HEK293 (cell line): Measurements from ENCODE around the gene HOTAIR.

Experiments used
- BCL11B ChIP-seq: fragments of 450-650 bp; formaldehyde crosslinking; IDR thresholded peaks from 2 replicates; pipeline ENCODE4 v1.5.1; 2016; ENCODE audit warnings: low read depth, missing biosample characterization, missing genetic modification characterization
- HOXD13 ChIP-seq: sonication (generic); formaldehyde crosslinking; IDR thresholded peaks from 2 replicates; pipeline ENCODE4 v1.8.0; 2022; ENCODE audit warnings: missing genetic modification reagents, borderline replicate concordance
- MYNN ChIP-seq: fragments of 450-650 bp; formaldehyde crosslinking; IDR thresholded peaks from 2 replicates; pipeline ENCODE4 v1.5.1; 2016; ENCODE audit warnings: missing biosample characterization, missing genetic modification characterization, borderline replicate concordance
- SP7 ChIP-seq: fragments of 450-650 bp; formaldehyde crosslinking; IDR thresholded peaks from 2 replicates; pipeline ENCODE4 v1.5.1; 2016; ENCODE audit warnings: missing biosample characterization, missing genetic modification characterization
- ZBTB21 ChIP-seq: fragments of 450-650 bp; formaldehyde crosslinking; IDR thresholded peaks from 2 replicates; pipeline ENCODE4 v1.5.1; 2017; ENCODE audit warnings: missing biosample characterization, missing genetic modification characterization
- ZFHX2 ChIP-seq: fragments of 450-650 bp; formaldehyde crosslinking; conservative IDR thresholded peaks from 2 replicates; pipeline ENCODE4 v1.5.1; 2016; ENCODE audit warnings: missing biosample characterization, missing genetic modification characterization
- ZFP41 ChIP-seq: fragments of 450-650 bp; formaldehyde crosslinking; IDR thresholded peaks from 2 replicates; pipeline ENCODE4 v1.5.1; 2016; ENCODE audit warnings: missing biosample characterization, missing genetic modification characterization, borderline replicate concordance
- ZNF121 ChIP-seq: fragments of 450-650 bp; formaldehyde crosslinking; IDR thresholded peaks from 2 replicates; pipeline ENCODE4 v1.5.1; 2016; ENCODE audit warnings: missing biosample characterization, missing genetic modification characterization
- ZNF184 ChIP-seq: fragments of 450-650 bp; IDR thresholded peaks from 2 replicates; pipeline ENCODE4 v1.5.1; 2018; ENCODE audit warnings: missing biosample characterization, mild to moderate bottlenecking, missing genetic modification characterization
- ZNF211 ChIP-seq: fragments of 450-650 bp; formaldehyde crosslinking; IDR thresholded peaks from 2 replicates; pipeline ENCODE4 v1.5.1; 2016; ENCODE audit warnings: low read depth, missing biosample characterization, missing genetic modification characterization
- ZNF24 ChIP-seq: fragments of 450-650 bp; formaldehyde crosslinking; IDR thresholded peaks from 2 replicates; pipeline ENCODE4 v1.5.1; 2016; ENCODE audit warnings: missing biosample characterization, missing genetic modification characterization
- ZNF274 ChIP-seq, 2 experiments: fragments of 200-500 bp in 1 of 2; fragments of 450-650 bp in 1 of 2; sonication (Bioruptor generic) in 1 of 2; formaldehyde crosslinking in 1 of 2; IDR thresholded peaks; 2 replicates each; pipeline versions ENCODE4 v1.5.1 to v1.6.1; 2014 to 2016; ENCODE audit warnings: borderline replicate concordance in 1 of 2, inconsistent platforms in 1 of 2, low read length in 1 of 2, missing biosample characterization in 1 of 2, missing genetic modification characterization in 1 of 2
- ZNF302 ChIP-seq: fragments of 450-650 bp; formaldehyde crosslinking; IDR thresholded peaks from 2 replicates; pipeline ENCODE4 v1.5.1; 2016; ENCODE audit warnings: missing biosample characterization, missing genetic modification characterization, low read depth
- ZNF394 ChIP-seq: fragments of 450-650 bp; formaldehyde crosslinking; IDR thresholded peaks from 2 replicates; pipeline ENCODE4 v1.5.1; 2016; ENCODE audit warnings: missing biosample characterization, missing genetic modification characterization, mild to moderate bottlenecking, moderate library complexity, borderline replicate concordance
- ZNF670 ChIP-seq: fragments of 450-650 bp; formaldehyde crosslinking; IDR thresholded peaks from 2 replicates; pipeline ENCODE4 v1.5.1; 2016; ENCODE audit warnings: missing biosample characterization, missing genetic modification characterization, low read depth
- ZXDB ChIP-seq: fragments of 450-650 bp; formaldehyde crosslinking; IDR thresholded peaks from 2 replicates; pipeline ENCODE4 v1.5.1; 2016; ENCODE audit warnings: missing biosample characterization, missing genetic modification characterization
- TF ChIP-seq, protein P1 (sequence below): fragments of 450-650 bp; formaldehyde crosslinking; optimal IDR thresholded peaks from 2 replicates; pipeline ENCODE3; 2016; ENCODE audit warnings: missing biosample characterization, mild to moderate bottlenecking, missing genetic modification characterization
- TF ChIP-seq, protein P2 (sequence below): fragments of 450-650 bp; formaldehyde crosslinking; IDR thresholded peaks from 2 replicates; pipeline ENCODE4 v1.5.1; 2017; ENCODE audit warnings: missing biosample characterization, missing genetic modification characterization
- TF ChIP-seq, protein P3 (sequence below): IDR thresholded peaks from 2 replicates; pipeline ENCODE4 v1.6.1; 2011; ENCODE audit warnings: mild to moderate bottlenecking, low read depth, low read length, borderline replicate concordance
- TF ChIP-seq, protein P4 (sequence below): fragments of 450-650 bp; formaldehyde crosslinking; IDR thresholded peaks from 2 replicates; pipeline ENCODE4 v1.5.1; 2016; ENCODE audit warnings: missing biosample characterization, missing genetic modification characterization
- TF ChIP-seq, protein P5 (sequence below): fragments of 450-650 bp; formaldehyde crosslinking; IDR thresholded peaks from 2 replicates; pipeline ENCODE4 v1.5.1; 2017; ENCODE audit warnings: missing biosample characterization, missing genetic modification characterization
- TF ChIP-seq, protein P6 (sequence below): fragments of 450-650 bp; formaldehyde crosslinking; IDR thresholded peaks from 2 replicates; pipeline ENCODE4 v1.5.1; 2016; ENCODE audit warnings: missing biosample characterization, missing genetic modification characterization
- TF ChIP-seq, protein P7 (sequence below): fragments of 450-650 bp; formaldehyde crosslinking; IDR thresholded peaks from 2 replicates; pipeline ENCODE4 v1.5.1; 2016; ENCODE audit warnings: missing biosample characterization, missing genetic modification characterization
- TF ChIP-seq, protein P8 (sequence below): fragments of 450-650 bp; formaldehyde crosslinking; IDR thresholded peaks from 2 replicates; pipeline ENCODE4 v1.5.1; 2017; ENCODE audit warnings: missing biosample characterization, missing genetic modification characterization

Gene HOTAIR

DNA sequence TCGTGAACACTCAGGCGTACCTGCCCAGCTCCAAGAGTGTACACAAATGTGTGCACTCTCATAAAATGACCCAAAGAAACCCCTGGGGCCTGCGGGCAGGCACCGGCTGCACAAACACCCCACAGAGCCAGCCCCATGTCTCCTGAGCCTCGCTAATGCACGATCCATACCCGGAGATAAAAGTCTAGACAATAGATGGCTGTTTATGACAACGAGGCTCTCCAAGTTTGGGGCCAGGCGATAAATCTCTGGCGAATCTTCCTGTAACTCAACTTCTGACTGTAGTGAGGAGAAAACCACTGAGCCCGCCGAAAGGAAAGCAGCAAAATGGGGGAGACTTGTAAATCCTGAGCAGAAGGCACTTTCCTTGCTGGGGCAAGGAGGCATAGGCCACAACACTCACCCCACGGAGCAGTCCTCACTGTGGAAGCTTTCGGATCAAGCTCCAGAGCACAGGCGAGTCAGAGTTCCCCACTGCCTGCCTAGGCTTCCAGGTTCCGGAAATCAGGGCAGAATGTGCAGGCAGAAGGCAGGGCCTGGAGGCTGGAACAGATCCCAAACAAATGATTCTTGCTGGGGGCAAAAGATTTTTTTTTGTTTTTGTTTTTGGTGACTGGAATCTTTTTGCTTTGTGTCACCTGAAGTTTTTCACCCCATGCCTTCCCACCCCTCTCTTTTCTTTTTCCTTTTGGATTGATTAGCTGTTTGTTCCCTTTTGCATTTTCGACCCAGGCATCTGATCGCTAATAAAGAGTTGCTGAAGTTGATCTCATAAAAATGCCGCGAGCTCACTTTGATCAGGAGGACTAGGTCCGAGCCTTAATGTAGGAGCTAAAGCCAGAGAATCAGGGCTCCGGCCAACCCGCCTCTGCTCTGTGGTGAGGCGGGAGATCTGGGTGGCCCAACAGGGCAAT is 6.3 kb downstream of the HOTAIR start (continued):
- TF ChIP-seq ZNF121 (tag by site-specific recombination) (no peak), BCL11B (tag by site-specific recombination) (no peak; the same call in 1 of the 2 replicates), ZNF274 (IDR thresholded peaks at IDR 0.05; ENCODE audit: low read length) (no peak), ZNF274 (tag by site-specific recombination; IDR thresholded peaks at IDR 0.05; ENCODE audit: borderline replicate concordance) (no peak), ZNF24 (tag by site-specific recombination) (0 out of 2 replicates have a peak, but pooled peaks have one; percentile 41), ZXDB (tag by site-specific recombination) (0 out of 2 replicates have a peak, but pooled peaks have one; percentile 11), ZNF184 (tag by site-specific recombination) (no peak), HOXD13 (CRISPR knock-in tag) (no peak), ZNF211 (tag by site-specific recombination) (no peak), ZNF302 (tag by site-specific recombination) (no peak), ZFHX2 (no peak), ZFP41 (tag by site-specific recombination) (no peak), ZBTB21 (tag by site-specific recombination) (no peak), MYNN (no peak), SP7 (tag by site-specific recombination) (peak; percentile 18; the same call in 1 of the 2 replicates), ZNF394 (tag by site-specific recombination) (no peak; the same call in 1 of the 2 replicates), ZNF670 (no peak)
- TF ChIP-seq, protein P1, sequence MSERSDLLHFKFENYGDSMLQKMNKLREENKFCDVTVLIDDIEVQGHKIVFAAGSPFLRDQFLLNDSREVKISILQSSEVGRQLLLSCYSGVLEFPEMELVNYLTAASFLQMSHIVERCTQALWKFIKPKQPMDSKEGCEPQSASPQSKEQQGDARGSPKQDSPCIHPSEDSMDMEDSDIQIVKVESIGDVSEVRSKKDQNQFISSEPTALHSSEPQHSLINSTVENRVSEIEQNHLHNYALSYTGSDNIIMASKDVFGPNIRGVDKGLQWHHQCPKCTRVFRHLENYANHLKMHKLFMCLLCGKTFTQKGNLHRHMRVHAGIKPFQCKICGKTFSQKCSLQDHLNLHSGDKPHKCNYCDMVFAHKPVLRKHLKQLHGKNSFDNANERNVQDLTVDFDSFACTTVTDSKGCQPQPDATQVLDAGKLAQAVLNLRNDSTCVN (tag by site-specific recombination) = peak; percentile 32
- TF ChIP-seq, protein P2, sequence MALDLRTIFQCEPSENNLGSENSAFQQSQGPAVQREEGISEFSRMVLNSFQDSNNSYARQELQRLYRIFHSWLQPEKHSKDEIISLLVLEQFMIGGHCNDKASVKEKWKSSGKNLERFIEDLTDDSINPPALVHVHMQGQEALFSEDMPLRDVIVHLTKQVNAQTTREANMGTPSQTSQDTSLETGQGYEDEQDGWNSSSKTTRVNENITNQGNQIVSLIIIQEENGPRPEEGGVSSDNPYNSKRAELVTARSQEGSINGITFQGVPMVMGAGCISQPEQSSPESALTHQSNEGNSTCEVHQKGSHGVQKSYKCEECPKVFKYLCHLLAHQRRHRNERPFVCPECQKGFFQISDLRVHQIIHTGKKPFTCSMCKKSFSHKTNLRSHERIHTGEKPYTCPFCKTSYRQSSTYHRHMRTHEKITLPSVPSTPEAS = no peak
- TF ChIP-seq, protein P3, sequence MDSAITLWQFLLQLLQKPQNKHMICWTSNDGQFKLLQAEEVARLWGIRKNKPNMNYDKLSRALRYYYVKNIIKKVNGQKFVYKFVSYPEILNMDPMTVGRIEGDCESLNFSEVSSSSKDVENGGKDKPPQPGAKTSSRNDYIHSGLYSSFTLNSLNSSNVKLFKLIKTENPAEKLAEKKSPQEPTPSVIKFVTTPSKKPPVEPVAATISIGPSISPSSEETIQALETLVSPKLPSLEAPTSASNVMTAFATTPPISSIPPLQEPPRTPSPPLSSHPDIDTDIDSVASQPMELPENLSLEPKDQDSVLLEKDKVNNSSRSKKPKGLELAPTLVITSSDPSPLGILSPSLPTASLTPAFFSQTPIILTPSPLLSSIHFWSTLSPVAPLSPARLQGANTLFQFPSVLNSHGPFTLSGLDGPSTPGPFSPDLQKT = no peak
- TF ChIP-seq, protein P4, sequence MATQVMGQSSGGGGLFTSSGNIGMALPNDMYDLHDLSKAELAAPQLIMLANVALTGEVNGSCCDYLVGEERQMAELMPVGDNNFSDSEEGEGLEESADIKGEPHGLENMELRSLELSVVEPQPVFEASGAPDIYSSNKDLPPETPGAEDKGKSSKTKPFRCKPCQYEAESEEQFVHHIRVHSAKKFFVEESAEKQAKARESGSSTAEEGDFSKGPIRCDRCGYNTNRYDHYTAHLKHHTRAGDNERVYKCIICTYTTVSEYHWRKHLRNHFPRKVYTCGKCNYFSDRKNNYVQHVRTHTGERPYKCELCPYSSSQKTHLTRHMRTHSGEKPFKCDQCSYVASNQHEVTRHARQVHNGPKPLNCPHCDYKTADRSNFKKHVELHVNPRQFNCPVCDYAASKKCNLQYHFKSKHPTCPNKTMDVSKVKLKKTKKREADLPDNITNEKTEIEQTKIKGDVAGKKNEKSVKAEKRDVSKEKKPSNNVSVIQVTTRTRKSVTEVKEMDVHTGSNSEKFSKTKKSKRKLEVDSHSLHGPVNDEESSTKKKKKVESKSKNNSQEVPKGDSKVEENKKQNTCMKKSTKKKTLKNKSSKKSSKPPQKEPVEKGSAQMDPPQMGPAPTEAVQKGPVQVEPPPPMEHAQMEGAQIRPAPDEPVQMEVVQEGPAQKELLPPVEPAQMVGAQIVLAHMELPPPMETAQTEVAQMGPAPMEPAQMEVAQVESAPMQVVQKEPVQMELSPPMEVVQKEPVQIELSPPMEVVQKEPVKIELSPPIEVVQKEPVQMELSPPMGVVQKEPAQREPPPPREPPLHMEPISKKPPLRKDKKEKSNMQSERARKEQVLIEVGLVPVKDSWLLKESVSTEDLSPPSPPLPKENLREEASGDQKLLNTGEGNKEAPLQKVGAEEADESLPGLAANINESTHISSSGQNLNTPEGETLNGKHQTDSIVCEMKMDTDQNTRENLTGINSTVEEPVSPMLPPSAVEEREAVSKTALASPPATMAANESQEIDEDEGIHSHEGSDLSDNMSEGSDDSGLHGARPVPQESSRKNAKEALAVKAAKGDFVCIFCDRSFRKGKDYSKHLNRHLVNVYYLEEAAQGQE (tag by site-specific recombination) = no peak
- TF ChIP-seq, protein P5, sequence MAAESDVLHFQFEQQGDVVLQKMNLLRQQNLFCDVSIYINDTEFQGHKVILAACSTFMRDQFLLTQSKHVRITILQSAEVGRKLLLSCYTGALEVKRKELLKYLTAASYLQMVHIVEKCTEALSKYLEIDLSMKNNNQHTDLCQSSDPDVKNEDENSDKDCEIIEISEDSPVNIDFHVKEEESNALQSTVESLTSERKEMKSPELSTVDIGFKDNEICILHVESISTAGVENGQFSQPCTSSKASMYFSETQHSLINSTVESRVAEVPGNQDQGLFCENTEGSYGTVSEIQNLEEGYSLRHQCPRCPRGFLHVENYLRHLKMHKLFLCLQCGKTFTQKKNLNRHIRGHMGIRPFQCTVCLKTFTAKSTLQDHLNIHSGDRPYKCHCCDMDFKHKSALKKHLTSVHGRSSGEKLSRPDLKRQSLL (tag by site-specific recombination) = no peak
- TF ChIP-seq, protein P6, sequence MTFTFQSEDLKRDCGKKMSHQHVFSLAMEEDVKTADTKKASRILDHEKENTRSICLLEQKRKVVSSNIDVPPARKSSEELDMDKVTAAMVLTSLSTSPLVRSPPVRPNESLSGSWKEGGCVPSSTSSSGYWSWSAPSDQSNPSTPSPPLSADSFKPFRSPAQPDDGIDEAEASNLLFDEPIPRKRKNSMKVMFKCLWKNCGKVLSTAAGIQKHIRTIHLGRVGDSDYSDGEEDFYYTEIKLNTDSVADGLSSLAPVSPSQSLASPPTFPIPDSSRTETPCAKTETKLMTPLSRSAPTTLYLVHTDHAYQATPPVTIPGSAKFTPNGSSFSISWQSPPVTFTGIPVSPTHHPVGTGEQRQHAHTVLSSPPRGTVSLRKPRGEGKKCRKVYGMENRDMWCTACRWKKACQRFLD = no peak
- TF ChIP-seq, protein P7, sequence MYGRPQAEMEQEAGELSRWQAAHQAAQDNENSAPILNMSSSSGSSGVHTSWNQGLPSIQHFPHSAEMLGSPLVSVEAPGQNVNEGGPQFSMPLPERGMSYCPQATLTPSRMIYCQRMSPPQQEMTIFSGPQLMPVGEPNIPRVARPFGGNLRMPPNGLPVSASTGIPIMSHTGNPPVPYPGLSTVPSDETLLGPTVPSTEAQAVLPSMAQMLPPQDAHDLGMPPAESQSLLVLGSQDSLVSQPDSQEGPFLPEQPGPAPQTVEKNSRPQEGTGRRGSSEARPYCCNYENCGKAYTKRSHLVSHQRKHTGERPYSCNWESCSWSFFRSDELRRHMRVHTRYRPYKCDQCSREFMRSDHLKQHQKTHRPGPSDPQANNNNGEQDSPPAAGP (tag by site-specific recombination) = 0 out of 2 replicates have a peak, but pooled peaks have one; percentile 7
- TF ChIP-seq, protein P8, sequence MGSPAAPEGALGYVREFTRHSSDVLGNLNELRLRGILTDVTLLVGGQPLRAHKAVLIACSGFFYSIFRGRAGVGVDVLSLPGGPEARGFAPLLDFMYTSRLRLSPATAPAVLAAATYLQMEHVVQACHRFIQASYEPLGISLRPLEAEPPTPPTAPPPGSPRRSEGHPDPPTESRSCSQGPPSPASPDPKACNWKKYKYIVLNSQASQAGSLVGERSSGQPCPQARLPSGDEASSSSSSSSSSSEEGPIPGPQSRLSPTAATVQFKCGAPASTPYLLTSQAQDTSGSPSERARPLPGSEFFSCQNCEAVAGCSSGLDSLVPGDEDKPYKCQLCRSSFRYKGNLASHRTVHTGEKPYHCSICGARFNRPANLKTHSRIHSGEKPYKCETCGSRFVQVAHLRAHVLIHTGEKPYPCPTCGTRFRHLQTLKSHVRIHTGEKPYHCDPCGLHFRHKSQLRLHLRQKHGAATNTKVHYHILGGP (tag by site-specific recombination) = no peak
